GM10248 (cell line): Measurements from ENCODE around the gene CBFA2T3.
A peak's percentile ranks its signal among the peaks of the same experiment; 100 is the strongest.

Experiments used
- CTCF ChIA-PET: fragments of 300-600 bp; sonication (Branson Sonifier 250); formaldehyde crosslinking; extraction: SDS; loops from one replicate; lab custom pipeline; 2021; ENCODE audit warnings: antibody characterized with exemption; lab: Yijun Ruan, JAX
- POLR2A ChIA-PET: fragments of 350-650 bp; sonication (Branson Sonifier 250); formaldehyde crosslinking; extraction: SDS; loops from one replicate; lab custom pipeline; 2020; ENCODE audit warnings: antibody characterized with exemption; lab: Yijun Ruan, JAX
- DNase-seq: peaks from one replicate; pipeline ENCODE4 v3.0.0; 2012; ENCODE audit errors: extremely low spot score
- TF ChIP-seq, protein P1 (sequence below): IDR thresholded peaks from 2 replicates; pipeline ENCODE4 v1.5.1; 2012; ENCODE audit warnings: mild to moderate bottlenecking, low read depth; ENCODE audit errors: extremely low read depth, missing control alignments, control extremely low read depth

Gene CBFA2T3

DNA sequence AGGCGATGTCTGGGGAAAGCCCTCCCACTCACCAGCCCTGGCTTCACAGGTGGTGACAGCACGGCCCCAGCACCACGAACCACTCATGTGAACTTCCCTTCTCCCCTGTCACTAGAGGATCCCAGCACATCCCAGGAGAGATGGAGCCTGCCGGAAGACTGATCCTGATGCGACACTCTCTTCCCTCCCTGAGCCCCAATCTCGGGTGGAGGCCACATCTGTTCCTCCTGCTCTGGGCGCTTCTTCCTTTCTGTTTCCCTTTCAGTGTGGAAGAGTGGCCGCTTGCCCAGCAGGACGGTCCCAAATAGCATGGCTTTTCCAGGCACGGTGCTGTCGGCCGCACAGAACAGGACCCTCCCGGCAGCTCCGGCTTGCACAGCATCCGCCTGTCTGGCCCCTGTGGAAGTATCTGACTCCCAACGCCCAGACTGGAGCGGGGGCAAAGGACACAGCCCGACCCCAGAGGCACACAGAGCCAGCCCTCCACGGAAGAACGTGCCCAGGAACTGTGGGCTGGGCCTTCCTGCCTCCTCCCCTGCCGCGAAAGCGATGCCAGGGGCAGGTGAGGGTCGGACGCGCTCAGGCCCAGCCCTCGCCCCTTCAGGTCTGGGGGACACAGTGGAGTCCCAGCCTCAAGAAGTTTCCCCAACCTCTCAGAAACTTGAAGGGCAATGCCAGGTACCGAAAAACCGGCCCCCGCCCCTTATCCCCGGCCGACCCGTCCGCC, 37.6 kb downstream of the CBFA2T3 start:
- TF ChIP-seq, protein P1, sequence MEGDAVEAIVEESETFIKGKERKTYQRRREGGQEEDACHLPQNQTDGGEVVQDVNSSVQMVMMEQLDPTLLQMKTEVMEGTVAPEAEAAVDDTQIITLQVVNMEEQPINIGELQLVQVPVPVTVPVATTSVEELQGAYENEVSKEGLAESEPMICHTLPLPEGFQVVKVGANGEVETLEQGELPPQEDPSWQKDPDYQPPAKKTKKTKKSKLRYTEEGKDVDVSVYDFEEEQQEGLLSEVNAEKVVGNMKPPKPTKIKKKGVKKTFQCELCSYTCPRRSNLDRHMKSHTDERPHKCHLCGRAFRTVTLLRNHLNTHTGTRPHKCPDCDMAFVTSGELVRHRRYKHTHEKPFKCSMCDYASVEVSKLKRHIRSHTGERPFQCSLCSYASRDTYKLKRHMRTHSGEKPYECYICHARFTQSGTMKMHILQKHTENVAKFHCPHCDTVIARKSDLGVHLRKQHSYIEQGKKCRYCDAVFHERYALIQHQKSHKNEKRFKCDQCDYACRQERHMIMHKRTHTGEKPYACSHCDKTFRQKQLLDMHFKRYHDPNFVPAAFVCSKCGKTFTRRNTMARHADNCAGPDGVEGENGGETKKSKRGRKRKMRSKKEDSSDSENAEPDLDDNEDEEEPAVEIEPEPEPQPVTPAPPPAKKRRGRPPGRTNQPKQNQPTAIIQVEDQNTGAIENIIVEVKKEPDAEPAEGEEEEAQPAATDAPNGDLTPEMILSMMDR, result no peak
- POLR2A ChIA-PET, result no interaction called here
- CTCF ChIA-PET, result no interaction called here
- DNase-seq, result peak; percentile 50

DNA sequence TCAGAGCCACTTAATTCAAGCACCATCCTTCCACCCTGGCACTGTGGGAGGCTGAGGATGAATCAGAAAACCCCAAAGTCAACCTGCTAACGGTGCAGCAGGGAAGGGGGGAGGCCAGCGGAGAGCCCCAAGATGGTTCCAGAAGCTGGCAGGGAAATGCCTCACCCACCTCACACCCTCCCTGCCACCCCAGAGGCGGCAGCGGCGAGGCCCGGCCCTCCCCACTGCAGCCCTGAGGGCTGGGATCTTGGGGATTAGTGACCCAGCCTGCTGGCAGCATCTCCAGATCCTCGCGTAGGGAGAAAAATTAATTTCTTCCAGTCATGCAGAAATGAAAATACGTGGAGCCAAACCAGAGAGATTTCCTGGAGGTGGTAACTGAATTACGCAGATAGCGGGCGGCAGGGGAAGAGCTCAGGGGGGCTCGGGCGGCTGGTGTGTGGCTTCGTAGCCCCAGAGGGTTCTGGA, 38.2 kb downstream of the CBFA2T3 start:
- DNase-seq, result no peak
- TF ChIP-seq, protein P1, result no peak
- ChIA-PET CTCF (no interaction called here), POLR2A (no interaction called here)

DNA sequence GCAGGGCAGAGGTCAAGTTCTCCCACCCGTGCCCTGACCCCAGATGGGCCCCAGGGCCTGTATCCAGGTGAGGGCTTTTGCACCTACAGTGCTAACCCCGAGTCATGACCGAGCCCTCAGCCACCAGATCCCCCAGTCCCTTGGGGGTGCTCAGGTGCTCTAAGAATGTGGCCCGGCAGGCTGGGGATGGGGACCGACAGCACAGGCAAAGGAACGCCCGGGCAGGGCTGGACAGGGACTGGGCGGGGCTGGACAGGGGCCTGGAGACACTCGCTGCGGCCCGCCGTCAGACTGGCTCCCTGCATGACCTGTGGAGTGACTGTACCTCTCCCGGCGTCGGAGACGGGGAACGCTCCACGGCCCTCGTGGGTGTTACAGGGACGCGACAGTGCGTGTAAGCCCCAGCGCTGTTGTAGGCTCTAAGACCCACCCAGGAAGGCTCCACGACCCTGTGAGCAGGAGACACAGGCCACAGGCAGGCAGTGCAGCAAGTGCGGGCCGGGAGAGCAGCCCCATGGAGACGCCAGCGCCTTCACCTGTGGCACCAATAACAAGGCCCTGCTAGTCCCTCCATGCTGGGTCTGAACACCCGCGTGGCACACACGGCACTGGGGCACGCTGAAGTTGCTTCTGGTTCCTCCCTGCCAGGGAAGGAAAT, 38.8 kb downstream of the CBFA2T3 start:
- POLR2A ChIA-PET, result no interaction called here
- TF ChIP-seq, protein P1, result no peak
- CTCF ChIA-PET, result no interaction called here

DNA sequence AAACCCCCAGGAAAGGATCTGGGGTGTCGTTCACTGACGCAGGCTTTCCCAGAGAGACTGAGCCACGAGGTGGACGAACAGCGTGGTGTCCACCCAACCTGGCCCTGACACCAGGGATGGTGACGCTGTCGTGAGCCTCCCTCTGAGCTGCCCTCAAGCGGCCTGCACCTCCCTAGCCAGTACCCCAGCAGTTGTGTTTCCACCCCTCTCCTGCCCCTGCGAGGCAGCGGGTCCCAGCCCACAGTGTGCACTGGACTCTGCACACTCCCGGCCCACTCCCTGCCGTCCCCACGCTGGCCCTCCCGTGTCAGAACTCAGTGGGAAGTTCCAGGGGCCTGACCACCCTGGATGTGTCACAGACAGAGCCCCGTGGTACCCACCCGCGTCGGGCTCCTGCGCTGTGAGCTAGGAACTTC, 39.8 kb downstream of the CBFA2T3 start:
- DNase-seq, result no peak
- CTCF ChIA-PET, result interaction anchor here (1.4 kb wide), 1 partner anchor 230 kb away, joined by 6 read pairs; no protein-coding TSS in a partner anchor
- TF ChIP-seq, protein P1, result no peak
- POLR2A ChIA-PET, result no interaction called here

More for the DNA sequence above, 38.8 kb downstream of the CBFA2T3 start:
- DNase-seq, result no peak

DNA sequence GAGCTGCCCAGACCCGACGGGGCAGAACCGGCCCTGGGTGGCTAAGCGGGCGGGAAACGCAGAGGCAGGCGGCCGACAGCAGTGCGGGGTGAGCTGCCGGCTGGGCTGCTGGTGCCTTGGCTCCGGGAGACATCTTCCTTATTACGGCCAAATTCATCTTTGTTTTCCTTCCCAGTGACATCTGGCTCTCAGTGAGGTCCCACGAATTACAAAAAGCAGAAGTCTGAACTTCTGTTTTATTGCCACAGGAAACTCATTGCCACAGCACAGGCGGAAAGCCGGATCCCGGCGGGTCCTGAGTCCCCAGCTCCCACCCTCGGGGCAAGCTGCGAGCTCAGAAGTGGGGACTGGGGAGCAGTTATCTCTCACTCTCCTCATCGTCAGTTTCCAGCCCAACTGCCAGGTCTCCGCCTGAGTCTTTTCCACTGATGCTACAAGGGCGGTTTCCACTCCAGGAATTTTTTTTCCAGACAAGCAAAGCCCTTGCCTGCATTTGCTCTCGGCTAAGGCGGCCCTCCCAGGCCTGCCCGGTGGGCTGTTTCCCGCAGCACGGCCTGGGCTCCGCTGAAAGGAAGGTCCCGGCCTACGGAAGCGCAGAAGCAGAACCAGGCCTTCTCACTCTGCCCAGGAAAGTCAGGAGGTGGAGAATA, 40.3 kb downstream of the CBFA2T3 start:
- TF ChIP-seq, protein P1, result no peak
- ChIA-PET CTCF (interaction anchor here (1.1 to 1.4 kb wide), 2 partner anchors 79 to 231 kb away, joined by 4 to 6 read pairs; no protein-coding TSS in a partner anchor), POLR2A (no interaction called here)
- peak; percentile 48 for DNase-seq

DNA sequence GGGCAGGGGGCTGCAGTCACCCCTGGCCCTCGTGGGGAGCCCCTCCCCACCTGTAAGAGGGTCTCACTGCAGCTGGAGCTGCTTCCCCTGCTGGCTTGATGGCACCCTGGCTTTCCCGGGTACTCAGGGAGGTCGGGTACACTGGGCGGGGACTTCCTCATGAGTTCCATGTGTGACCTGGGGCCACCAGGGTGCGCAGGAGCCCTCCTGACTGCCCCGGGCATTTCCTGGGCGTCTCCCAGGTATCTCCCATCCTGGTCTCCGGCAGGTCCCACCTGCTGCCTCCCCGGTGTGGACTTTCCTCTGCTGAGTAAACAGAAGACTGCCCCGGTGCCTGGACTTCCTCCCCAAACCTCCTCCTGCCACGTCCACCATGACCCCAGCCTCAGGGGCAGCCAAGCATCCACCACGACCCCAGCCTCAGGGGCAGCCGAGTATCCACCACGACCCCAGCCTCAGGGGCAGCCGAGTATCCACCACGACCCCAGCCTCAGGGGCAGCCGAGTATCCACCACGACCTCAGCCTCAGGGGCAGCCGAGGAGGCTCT, 40.9 kb downstream of the CBFA2T3 start:
- DNase-seq, result peak; percentile 58
- TF ChIP-seq, protein P1, result peak; percentile 33
- ChIA-PET CTCF (interaction anchor here (0.9 to 1.4 kb wide), 3 partner anchors 78 to 231 kb away, joined by 3 to 6 read pairs (median 4); no protein-coding TSS in a partner anchor), POLR2A (no interaction called here)
